Neural cell (in vitro differentiated cells): Measurements from ENCODE around the gene PDPN.

Experiments
- EP300 ChIP-seq: fragments of 450-650 bp; conservative IDR thresholded peaks from 2 replicates; pipeline ENCODE4 v1.6.1; 2014; ENCODE audit warnings: antibody characterized with exemption, mild to moderate bottlenecking, moderate library complexity; ENCODE audit not compliant: poor library complexity, severe bottlenecking
- SMC3 ChIP-seq: fragments of 450-650 bp; conservative IDR thresholded peaks from 2 replicates; pipeline ENCODE4 v1.6.1; 2014; ENCODE audit warnings: antibody characterized with exemption, mild to moderate bottlenecking, moderate library complexity; ENCODE audit not compliant: poor library complexity
- TAF1 ChIP-seq: IDR thresholded peaks from 2 replicates; pipeline ENCODE4 v1.6.1; 2012; ENCODE audit warnings: low read depth
- TF ChIP-seq, protein P1 (sequence below): fragments of 450-650 bp; IDR thresholded peaks from 2 replicates; pipeline ENCODE4 v1.5.1; 2014; ENCODE audit warnings: antibody characterized with exemption, mild to moderate bottlenecking, moderate library complexity; ENCODE audit not compliant: poor library complexity, severe bottlenecking

DNA sequence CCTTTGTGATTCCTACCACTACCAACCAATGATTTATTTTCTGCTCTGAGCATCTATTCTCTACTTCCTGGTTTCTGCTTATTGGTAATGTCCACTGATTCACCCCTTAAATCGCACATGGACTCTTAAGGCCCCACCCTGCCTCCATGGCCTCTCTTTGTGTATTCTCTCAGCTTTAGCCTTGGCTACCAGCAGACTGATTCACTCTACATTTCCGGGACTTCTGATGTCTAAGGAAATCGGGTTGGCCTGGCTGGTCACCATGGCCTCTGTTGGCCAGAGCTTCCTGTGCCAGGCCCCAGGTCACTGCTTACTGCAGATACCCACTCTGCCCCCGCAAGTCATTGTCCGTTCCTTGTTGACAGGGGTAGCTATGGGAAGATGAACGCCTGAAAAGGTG is 40.9 kb downstream of the PDPN start:
- TF ChIP-seq, protein P1, sequence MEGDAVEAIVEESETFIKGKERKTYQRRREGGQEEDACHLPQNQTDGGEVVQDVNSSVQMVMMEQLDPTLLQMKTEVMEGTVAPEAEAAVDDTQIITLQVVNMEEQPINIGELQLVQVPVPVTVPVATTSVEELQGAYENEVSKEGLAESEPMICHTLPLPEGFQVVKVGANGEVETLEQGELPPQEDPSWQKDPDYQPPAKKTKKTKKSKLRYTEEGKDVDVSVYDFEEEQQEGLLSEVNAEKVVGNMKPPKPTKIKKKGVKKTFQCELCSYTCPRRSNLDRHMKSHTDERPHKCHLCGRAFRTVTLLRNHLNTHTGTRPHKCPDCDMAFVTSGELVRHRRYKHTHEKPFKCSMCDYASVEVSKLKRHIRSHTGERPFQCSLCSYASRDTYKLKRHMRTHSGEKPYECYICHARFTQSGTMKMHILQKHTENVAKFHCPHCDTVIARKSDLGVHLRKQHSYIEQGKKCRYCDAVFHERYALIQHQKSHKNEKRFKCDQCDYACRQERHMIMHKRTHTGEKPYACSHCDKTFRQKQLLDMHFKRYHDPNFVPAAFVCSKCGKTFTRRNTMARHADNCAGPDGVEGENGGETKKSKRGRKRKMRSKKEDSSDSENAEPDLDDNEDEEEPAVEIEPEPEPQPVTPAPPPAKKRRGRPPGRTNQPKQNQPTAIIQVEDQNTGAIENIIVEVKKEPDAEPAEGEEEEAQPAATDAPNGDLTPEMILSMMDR: no peak
- TF ChIP-seq TAF1 (no peak), EP300 (no peak), SMC3 (no peak)
